Measurements from ENCODE around the gene BRSK1.

The BRSK1 gene

DNA sequence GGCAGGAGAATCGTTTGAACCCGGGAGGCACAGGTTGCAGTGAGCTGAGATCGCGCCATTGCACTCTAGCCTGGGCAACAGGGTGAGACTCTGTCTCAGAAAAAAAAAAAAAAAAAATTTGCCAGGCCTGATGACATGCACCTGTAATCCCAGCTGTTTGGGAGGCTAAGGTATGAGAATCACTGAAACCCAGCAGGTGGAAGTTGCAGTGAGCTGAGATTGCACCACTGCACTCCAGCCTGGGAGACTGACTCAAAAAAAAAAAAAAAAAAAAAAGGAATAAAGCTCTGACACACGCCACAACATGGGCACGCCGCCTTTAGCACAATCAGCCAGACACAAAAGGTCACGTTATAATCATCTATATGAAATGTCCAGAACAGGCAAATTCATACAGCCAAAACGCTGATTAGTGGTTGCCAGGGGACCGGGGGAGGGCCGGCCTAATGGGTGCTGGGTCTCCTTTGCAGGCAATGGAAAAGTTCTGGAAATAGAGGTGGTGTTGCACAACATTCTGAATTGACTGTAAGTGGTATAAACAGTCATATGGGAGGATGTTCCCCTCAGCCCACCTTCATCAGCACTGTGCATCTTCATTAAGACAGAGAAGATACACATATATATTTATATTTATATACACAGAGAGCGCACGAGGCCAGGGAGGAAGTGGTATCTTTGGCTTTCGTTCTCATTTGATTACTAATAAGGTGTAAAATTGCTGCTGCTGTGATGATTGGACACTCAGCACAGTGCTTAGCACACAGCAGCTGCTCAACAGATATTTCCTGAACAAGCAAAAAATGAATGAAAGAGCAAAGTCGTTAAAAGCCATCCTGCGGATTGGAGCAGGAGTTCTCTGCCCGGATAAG is 7.7 kb upstream of the BRSK1 start:
- no peak for DNase-seq

DNA sequence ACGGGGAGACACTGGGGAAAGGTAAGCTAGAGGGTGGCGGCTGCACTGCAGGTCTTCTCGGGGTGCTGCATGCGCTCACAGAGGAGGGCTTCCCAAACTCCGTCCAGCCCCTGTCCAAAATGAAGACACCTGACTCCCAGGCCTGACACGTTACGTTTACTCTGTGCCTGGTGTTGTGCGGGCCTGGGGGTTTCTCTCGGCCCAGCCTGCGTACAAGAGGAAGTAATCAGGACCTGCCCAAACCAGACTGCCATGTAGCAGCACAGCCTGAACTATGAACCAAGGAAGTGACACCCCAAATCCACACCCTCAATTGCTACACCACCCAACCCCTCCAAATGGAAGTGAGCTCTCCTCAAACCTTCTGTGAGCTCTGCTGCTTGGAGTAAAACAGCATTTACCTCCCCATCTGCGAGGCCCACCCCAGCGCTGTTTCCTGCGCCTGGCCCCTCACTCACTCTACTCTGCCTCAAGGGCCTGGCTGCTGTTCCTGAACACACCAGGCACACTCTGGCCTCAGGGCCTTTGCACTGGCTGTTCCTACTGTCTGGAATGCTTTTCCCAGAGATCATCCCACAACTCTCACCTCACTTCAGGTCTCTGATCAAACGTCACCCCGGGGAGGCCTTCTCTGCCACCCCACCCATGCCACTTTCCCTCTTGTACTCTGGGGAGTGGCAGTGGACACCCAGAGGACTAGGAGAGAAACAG is 6.9 kb upstream of the BRSK1 start:
- no peak for DNase-seq

DNA sequence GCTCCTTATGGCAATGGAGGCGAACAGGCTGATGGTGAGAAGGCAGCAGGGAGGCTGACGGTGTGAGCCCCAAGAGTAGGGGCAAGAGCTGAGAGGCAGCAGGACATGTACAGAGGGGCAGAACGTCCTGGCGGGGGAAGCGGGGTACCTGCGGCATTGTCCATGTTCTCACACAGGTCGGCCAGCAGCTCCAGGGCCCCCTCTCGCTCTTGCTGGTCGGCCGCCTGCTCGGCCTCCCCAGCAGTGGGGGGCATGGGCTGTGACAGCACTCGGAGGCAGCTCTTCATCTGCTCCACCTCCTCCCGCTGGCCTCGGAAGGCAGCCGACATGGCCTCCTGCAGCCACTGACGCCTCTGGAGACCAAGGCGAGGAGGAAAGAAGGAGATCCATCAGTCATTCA is 6.3 kb upstream of the BRSK1 start:
- no peak for DNase-seq

DNA sequence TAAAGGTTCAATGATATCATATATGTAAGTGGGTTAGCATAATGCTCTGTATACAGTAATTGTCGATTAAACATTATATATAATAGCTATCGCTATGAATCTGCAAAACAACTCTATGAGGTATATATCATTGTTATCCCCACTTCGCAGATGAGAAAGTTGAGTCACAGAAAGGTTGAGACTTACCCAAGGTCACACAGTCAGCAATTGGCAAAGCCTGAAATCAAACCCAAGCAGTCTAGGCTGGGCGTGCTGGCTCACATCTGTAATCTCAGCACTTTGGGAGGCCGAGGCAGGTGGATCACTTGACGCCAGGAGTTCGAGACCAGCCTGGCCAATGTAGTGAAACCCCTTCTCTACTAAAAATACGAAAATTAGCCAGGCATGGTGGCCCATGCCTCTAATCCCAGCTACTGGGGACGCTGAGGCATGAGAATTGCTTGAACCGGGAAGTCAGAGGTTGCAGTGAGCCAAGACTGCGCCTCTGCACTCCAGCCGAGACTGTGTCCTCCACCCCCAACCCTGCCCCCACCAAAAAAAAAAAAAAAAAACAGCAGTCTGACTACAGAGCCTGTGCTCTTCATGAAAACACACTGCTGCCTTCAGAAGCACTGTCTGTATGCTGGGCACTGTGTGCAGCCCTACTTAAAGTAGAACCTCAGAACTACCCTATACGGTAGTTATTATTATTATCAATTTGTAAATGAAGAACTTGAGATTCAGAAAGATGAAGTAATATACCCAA is 5.2 kb upstream of the BRSK1 start:
- no peak for DNase-seq

DNA sequence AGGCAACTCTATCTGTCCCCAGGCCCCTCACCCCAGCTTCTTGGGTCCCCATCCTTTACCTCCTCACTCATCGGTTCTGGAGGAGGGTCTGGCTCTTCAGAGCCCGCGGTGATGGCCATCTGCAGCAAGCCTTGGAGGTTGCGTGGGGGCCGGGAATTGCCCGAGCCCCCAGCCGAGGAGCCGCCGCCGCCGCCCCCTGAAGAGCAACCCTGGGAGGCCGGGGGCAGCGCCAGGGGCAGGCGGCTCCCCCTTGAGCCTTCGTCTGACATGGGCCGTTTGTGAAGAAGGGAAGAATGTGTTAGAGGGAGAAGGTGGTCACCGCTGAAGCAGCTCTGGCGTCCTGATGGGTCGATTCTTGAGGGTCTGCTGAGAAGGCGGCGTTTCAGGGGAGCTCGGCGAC is 4.5 kb upstream of the BRSK1 start:
- no peak for DNase-seq

DNA sequence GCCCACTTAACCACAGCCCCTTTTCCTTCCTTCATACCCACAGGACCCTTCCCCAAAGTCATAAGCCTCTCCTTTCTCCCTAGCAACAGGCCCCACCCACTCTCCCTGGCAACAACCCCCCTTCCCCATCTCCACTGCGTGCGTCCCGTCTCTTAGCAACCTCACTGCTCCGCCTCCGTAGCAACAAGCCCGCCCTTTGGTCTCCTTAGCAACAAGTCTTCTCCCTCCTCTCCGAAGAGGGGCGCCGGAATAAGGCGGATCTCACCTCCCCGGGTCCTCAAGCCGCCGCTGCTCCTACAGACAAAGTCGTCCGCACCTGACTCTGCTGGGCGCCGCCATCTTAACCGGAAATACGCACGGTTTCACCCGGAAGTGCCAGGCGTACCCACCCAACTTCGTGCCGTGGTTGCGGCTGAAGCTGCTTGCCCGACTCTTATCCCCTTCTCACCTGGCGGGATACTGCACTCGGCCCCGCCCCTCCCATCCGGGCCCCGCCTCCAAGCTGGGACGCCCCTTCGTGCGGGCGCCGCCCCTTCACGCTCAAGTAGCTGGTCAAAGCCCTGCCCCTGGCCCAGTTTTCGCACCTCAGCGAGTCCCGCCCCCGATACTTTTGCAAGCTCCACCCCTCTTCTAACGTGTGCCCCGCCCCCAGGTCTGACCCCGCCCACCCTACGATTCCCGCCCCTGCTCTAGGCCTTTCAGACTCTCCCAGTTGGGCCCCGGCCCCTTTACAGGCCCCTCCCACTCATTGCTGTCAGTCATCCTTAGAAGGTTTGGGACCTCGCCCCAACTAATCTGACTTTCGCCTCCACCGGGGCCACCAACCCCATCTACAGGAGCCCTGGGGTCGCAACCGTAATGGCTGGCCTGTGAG is 3.8 kb upstream of the BRSK1 start, which contains the start of gene HSPBP1:
Gene HSPBP1, minus strand, starts transcription at position 341 of the 874 bp plus-strand sequence. CDS start 502 bp downstream, outside the sequence.
- DNase-seq = peak; percentile 96

DNA sequence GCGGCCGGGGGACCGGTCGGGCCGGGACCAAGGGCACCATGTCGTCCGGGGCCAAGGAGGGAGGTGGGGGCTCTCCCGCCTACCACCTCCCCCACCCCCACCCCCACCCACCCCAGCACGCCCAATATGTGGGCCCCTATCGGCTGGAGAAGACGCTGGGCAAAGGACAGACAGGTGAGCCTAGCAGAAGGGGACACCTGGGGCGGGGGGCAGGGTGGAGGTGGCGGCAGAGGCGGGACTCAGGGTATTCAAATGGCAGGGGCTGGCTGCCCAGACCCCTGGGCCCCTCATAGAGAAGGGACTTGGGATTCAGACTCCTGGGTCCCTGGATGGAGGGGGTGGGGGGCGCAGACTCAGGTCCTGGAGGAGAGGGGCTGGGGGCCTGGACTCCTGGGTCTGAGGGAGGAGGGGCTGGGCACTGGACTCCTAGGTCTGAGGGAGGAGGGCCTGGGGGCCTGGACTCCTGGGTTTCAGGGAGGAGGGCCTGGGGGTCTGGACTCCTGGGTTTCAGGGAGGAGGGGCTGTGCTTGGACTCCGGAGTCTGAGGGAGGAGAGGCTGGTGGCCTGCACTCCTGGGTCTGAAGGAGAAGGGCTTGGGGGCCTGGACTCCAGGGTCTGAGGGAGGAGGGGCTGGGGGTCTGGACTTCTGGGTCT is 735 bp downstream of the BRSK1 start:
- no peak for DNase-seq

DNA sequence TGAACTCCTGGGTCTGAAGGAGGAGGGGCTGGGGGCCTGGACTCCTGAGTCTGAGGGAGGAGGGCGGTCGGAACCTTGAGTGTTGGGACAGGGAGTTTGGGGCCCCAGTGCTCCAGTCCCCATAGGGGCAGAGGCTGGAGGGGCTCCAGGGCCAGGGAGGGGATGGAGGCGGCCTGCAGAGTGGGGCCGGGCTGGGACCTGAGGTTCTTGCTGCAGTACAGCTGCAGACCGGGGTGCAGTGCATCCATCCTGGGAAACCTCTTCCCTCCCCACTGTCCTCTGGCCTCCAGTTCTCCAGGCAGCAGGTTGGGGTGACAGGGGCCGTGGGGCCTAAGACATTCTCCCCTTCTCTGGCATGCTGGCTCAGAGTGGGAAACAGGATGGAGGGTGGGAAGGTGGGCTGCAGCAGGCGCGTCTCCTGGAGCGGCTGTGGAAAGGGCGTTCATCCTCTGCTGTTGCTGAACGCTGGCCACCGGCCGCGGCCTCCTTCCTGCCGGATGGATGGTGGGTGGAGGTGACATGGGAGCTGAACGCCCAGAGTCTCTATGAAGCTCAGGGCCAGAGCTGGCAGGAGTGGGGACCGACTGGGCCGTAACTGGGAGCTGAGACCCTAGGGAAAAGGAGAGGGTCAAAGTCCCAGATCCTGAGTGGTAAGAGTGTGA is 1.6 kb downstream of the BRSK1 start:
- no peak for DNase-seq

DNA sequence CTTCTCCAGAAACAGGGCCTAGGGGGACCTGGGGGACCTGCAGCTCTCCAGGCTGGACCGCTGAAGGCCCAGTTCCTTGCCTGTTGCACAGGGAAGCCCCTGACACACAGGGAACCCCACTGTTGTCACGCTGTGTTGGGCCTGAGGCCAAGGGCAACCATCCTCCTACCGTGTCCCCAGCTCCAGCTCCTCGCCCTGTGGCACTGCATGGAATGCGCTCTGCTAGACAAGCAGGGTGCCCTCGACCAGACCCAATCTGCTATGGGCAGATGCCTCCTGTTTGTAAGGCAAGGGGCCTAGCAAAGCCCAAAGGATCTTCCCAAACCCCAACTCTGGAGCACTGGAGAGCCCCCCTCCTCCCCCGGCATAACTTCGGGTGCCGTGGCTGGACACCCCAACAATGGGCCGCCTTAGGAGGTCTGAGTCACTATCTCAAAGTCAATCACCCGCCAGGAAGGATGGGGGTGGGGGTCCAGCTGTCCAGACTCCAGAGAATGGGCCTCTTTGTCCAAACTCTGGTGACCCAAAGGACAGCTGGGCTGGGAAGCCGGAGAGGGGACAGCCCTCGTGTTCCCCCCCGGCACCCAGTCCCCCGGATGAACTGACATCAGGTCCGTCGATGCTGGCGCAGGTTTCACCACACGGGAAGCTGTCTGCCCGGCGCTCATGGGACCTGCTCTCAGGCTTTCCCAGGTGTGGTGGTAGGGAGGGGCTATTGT is 3.7 kb downstream of the BRSK1 start:
- no peak for DNase-seq

DNA sequence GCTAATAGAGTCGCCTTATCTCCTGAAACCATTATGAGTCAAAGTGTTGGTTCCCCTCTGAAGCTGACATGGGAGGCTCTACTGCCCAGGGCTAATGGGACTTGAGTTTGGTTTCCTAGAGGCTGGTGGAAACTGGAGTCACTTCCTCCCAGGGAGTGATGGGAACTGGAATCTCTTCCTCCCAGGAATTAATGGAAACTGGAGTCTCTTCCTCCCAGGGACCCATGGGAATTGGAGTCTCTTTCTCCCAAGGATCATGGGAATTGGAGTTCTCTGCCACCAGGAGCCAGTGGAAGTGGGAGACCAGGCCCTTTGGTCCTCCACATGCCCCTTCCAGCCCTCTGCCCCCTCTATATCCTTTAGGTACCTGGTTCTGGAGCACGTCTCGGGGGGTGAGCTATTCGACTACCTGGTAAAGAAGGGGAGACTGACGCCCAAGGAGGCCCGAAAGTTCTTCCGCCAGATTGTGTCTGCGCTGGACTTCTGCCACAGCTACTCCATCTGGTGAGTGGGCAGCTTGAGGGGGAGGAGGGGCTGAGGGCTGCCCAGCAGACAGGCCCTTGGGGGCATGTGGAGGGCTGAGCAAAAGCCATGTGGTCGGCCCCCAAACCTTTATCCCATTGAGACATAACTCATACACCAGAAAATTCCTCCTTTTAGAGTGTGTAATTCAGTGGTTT is 5.5 kb downstream of the BRSK1 start:
- DNase-seq = no peak

DNA sequence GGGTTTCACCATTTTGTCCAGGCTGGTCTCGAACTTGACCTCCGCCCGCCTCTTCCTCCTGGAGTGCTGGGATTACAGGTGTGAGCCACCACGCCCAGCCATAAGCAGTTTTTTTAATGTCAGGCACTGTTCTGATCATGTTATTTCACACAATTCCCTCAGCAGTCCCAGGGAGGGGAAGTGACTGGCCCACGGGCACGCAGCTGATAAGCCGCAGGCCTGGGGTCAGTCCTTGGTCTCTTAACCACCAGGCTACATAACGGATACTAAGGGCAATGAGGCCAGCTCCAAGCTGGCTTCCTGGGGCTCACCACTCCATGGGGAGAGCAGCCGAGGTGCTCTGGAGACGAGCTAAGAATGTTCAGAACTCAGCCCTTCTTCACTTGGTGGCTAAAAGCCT is 13.5 kb downstream of the BRSK1 start:
- DNase-seq = no peak

DNA sequence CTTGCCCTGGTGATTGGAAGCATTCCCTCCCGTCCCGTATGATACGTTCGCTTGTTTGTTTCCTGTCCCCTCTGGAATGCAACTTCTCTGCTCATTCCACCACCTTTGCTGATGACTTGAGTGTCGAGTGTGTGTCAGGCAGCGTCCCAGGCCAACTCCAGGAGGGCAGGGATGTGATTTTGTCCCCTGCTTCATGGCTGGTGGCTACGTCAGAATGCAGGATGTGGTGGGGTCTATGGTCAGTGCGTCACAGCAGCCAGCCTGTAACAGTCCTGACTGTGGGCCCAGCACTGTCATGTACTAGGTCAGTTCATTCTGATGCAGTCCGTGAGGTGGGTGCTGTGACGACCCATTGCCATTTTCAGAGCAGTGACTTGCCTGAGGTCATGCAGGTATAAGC is 16.2 kb downstream of the BRSK1 start:
- DNase-seq = no peak

DNA sequence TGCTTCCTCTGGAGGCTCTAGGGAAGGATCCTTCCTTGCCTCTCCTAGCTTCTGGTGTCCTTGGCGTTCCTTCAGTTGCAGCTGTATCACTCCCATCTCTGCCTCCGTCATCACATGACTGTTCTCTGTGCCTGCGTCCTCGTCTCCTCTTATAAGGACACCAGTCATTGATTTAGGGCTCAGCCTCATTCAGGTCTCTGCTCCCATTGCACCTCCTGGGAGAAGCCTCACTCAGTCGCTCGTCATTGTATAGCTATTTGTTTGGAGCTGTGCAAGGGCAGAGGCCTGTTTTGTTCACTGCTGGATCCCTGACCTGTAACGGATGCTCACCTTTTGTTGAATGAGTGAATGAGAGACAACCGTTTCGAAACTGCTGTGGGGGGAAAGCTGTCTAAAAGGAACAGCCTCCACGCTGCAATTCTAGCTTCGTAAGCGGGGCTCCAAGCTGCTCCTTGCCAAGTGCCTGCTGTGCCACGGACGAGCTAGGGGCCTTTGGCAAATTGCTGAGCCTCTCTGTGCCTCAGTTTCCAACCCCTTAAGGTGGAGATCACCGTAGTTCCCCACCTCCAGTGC is 17.2 kb downstream of the BRSK1 start:
- no peak for DNase-seq

DNA sequence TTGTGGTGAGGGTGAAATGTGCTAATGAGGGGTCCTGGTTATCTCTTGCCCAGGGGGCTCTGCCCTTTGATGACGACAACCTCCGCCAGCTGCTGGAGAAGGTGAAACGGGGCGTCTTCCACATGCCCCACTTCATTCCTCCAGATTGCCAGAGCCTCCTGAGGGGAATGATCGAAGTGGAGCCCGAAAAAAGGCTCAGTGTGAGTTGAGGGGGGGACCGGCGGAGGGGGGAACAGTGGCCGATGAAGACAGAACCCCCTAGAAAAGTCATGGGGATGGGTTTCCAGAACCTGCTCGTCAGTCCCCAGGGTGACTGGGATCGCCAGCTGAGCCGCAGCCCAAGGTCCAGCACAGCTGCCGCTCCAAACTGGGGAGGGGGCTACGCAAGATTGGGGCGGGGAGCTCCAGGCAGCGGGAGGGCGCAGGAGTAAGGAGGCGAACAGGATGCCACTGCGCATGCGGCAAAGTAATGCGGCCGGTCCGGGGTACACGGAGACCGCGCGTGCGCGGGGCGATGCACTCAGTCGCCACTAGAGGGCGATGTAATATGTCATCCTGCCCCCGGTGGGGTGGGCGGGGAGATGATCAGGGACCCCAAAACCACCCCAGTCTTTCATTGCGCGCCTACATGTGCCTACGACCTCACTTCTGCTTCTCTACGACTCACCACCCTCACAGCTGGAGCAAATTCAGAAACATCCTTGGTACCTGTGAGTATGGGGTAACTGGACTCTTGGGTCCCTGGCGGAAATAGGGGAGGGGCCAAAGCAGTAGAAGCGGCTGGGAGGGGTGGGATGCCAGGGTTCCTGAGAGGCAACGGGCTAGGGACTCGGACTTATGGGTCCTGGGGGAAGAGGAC is 17.9 kb downstream of the BRSK1 start:
- peak; percentile 85 for DNase-seq

DNA sequence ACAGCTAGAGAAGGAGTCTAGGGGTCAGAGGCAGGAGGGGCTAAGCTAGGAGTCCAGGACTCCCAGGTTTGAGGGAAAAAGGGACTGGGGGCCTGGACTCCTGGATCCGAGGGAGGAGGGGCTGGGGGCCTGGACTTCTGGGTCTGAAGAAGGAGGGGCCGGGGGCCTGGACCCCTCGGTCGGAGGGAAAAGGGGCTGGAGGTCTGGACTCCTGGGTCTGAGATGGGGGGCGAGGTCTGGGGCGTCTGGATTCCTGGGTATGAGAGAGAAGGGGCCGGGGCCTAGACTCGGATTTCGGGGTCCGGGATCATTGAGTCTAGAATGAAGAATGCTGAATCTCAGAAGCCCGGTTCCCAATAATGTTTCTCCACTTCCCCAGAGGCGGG is 18.5 kb downstream of the BRSK1 start:
- DNase-seq = no peak

DNA sequence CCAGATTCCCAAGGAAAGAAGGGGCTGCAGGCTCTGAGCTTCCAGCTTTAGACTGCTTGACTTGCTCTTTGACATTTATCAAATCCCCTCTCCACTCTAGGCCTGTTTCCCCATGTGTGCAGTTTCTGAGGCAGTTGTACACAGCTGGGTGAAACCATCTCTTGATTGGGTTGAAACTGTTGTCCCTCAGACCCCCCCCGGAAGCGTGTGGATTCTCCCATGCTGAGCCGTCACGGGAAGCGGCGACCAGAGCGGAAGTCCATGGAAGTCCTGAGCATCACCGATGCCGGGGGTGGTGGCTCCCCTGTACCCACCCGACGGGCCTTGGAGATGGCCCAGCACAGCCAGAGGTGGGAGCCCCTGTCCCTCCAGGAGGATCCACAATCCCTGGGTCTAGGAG is 19.7 kb downstream of the BRSK1 start:
- no peak for DNase-seq

DNA sequence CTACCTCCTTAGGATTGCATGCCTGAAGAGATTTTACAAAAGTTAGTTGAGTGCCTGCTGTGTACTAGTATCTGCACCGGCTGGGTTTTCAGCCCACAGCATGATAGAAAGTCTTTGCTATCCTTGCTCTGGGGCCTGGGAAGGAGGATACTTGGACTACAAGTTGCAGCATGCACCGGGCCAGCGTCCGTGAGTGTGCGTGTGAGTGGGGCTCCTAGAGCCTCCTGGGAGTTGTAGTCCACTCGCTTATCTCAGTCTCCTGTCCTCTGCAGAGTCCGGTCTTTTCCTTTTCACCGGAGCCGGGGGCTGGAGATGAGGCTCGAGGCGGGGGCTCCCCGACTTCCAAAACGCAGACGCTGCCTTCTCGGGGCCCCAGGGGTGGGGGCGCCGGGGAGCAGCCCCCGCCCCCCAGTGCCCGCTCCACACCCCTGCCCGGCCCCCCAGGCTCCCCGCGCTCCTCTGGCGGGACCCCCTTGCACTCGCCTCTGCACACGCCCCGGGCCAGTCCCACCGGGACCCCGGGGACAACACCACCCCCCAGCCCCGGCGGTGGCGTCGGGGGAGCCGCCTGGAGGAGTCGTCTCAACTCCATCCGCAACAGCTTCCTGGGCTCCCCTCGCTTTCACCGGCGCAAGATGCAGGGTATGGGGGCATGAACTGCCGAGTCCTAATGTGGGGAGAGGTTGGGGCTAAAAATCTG is 20.6 kb downstream of the BRSK1 start:
- DNase-seq = no peak

DNA sequence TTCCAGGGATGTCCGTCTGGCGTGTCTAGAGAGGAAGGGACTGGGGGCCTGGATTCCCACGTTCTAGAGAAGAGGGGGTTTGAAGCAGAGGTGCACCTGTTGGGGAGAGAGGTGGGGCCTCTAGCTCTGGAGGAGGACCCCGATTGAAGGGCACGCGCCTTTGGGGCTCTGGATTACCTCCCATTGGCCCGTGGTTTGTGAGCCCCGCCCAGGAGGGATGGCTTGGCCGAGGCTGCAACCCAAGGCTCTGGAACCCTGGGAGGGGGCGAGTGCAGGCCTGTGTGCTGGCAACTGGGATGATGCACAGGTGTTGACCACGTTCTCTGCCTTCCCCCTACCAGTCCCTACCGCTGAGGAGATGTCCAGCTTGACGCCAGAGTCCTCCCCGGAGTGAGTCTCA is 21.2 kb downstream of the BRSK1 start:
- DNase-seq = no peak

Data from central memory CD4-positive, alpha-beta T cell (primary cell).